Ishikawa (cell line): Measurements from ENCODE around the gene DRG1.

ENCODE experiments used
- CEBPB ChIP-seq: IDR thresholded peaks from 2 replicates; pipeline ENCODE4 v1.6.1; 2012
- CREB1 ChIP-seq: IDR thresholded peaks from 2 replicates; pipeline ENCODE4 v1.6.1; 2012; ENCODE audit warnings: low read depth
- EGR1 ChIP-seq: IDR thresholded peaks from 2 replicates; pipeline ENCODE4 v1.6.1; 2012
- EP300 ChIP-seq: IDR thresholded peaks from 2 replicates; pipeline ENCODE4 v1.6.1; 2012; ENCODE audit warnings: borderline replicate concordance
- FOXM1 ChIP-seq: IDR thresholded peaks from 2 replicates; pipeline ENCODE4 v1.6.1; 2012; ENCODE audit warnings: low read depth, borderline replicate concordance
- NFIC ChIP-seq: IDR thresholded peaks from 2 replicates; pipeline ENCODE4 v1.6.1; 2012
- RAD21 ChIP-seq: IDR thresholded peaks from 2 replicates; pipeline ENCODE4 v1.6.1; 2012; ENCODE audit warnings: low read depth
- TAF1 ChIP-seq: IDR thresholded peaks from 2 replicates; pipeline ENCODE4 v1.6.1; 2012; ENCODE audit warnings: low read depth, mild to moderate bottlenecking
- TCF12 ChIP-seq: IDR thresholded peaks from 2 replicates; pipeline ENCODE4 v1.6.1; 2012; ENCODE audit warnings: low read depth
- TEAD4 ChIP-seq: IDR thresholded peaks from 2 replicates; pipeline ENCODE4 v1.6.1; 2012
- YY1 ChIP-seq: IDR thresholded peaks from 2 replicates; pipeline ENCODE4 v1.6.1; 2012; ENCODE audit warnings: low read depth
- TF ChIP-seq, protein P1 (sequence below): IDR thresholded peaks from 2 replicates; pipeline ENCODE4 v1.6.1; 2012
- TF ChIP-seq, protein P2 (sequence below): IDR thresholded peaks from 2 replicates; pipeline ENCODE4 v1.6.1; 2012
- TF ChIP-seq, protein P3 (sequence below): IDR thresholded peaks from 2 replicates; pipeline ENCODE4 v1.6.1; 2012; ENCODE audit warnings: low read depth, mild to moderate bottlenecking

DNA sequence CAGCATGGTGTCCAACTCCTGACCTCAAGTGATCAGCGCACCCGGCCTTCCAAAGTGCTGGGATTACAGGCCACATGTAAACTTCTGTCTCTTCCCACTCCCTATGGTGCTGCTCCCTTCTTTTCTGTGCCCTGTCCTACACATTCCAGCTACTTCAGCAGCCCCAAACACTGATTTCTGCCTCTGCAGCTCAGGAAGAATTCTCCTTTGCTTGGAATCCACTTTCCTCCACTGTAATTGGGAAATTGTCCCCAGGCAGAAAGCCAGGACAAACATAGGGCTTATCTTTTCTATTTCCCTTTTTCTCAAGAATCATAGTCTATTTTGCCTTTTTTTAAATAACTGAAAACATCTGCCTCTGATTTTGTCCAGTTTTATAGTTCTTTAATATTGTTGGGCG is 21.3 kb upstream of the DRG1 start:
- no peak for TF ChIP-seq TEAD4
- TF ChIP-seq, protein P1, sequence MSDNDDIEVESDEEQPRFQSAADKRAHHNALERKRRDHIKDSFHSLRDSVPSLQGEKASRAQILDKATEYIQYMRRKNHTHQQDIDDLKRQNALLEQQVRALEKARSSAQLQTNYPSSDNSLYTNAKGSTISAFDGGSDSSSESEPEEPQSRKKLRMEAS, result no peak
- TF ChIP-seq YY1, result no peak
- TF ChIP-seq EP300, result no peak
- TF ChIP-seq CEBPB, result no peak
- TF ChIP-seq EGR1, result no peak
- TF ChIP-seq TAF1, result no peak
- TF ChIP-seq, protein P2, sequence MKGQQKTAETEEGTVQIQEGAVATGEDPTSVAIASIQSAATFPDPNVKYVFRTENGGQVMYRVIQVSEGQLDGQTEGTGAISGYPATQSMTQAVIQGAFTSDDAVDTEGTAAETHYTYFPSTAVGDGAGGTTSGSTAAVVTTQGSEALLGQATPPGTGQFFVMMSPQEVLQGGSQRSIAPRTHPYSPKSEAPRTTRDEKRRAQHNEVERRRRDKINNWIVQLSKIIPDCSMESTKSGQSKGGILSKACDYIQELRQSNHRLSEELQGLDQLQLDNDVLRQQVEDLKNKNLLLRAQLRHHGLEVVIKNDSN, result no peak
- no peak for TF ChIP-seq CREB1
- TF ChIP-seq RAD21, result no peak
- TF ChIP-seq FOXM1, result no peak
- no peak for TF ChIP-seq NFIC
- TF ChIP-seq, protein P3, sequence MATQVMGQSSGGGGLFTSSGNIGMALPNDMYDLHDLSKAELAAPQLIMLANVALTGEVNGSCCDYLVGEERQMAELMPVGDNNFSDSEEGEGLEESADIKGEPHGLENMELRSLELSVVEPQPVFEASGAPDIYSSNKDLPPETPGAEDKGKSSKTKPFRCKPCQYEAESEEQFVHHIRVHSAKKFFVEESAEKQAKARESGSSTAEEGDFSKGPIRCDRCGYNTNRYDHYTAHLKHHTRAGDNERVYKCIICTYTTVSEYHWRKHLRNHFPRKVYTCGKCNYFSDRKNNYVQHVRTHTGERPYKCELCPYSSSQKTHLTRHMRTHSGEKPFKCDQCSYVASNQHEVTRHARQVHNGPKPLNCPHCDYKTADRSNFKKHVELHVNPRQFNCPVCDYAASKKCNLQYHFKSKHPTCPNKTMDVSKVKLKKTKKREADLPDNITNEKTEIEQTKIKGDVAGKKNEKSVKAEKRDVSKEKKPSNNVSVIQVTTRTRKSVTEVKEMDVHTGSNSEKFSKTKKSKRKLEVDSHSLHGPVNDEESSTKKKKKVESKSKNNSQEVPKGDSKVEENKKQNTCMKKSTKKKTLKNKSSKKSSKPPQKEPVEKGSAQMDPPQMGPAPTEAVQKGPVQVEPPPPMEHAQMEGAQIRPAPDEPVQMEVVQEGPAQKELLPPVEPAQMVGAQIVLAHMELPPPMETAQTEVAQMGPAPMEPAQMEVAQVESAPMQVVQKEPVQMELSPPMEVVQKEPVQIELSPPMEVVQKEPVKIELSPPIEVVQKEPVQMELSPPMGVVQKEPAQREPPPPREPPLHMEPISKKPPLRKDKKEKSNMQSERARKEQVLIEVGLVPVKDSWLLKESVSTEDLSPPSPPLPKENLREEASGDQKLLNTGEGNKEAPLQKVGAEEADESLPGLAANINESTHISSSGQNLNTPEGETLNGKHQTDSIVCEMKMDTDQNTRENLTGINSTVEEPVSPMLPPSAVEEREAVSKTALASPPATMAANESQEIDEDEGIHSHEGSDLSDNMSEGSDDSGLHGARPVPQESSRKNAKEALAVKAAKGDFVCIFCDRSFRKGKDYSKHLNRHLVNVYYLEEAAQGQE, result no peak
- TF ChIP-seq TCF12, result no peak
